ENCODE data around the gene PTDSS2.

- TF ChIP-seq, protein P1, sequence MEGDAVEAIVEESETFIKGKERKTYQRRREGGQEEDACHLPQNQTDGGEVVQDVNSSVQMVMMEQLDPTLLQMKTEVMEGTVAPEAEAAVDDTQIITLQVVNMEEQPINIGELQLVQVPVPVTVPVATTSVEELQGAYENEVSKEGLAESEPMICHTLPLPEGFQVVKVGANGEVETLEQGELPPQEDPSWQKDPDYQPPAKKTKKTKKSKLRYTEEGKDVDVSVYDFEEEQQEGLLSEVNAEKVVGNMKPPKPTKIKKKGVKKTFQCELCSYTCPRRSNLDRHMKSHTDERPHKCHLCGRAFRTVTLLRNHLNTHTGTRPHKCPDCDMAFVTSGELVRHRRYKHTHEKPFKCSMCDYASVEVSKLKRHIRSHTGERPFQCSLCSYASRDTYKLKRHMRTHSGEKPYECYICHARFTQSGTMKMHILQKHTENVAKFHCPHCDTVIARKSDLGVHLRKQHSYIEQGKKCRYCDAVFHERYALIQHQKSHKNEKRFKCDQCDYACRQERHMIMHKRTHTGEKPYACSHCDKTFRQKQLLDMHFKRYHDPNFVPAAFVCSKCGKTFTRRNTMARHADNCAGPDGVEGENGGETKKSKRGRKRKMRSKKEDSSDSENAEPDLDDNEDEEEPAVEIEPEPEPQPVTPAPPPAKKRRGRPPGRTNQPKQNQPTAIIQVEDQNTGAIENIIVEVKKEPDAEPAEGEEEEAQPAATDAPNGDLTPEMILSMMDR (IDR thresholded peaks at IDR 0.05; ENCODE audit: low read length), result no peak
- no peak for TF ChIP-seq EZH2 (IDR thresholded peaks at IDR 0.05; ENCODE audit: borderline replicate concordance, low read length)
Observed at GRCh38 chr11:459511-460220, 9.6 kb downstream of the PTDSS2 start.
